ENCODE measurements around the gene PRR35. TPM values are rescaled to one million over a fixed set of nuclear protein-coding genes. Genes with fewer than 3 reads are reported as not detected.

Gene PRR35
- polyA plus RNA-seq, 1 donor: not detected

DNA sequence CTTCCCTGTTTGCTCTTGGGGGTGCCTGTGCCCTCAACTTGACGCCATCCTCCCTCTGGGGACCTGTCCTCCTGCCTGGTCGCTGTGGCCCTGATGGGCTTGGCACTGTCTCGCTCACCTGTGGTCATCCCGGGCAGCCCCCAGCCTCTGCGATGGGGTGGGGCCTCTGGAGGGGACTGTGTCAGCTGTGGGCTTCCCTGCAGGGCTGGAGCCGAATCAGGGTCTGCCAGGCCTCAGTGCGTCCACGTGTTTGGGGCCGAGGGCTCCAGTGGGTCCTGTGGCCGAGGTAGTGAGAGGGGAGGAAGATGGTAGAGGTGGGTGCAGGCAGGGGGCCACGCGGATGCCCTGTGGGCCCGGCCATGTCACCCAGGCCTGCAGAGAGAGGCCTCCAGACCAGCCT is 17.6 kb downstream of the PRR35 start:
- no peaks in the 10 kb centered on the region for H3K4me1 ChIP-seq (ENCODE audit: control insufficient read depth, insufficient read depth, low read length)
- no peak overlapping the region for H3K27ac ChIP-seq (ENCODE audit: low read length)
- no peaks in the 10 kb centered on the region for H3K27me3 ChIP-seq (ENCODE audit: control insufficient read depth, insufficient read depth, low read length)
- no peak for DNase-seq
- H3K9me3 ChIP-seq (ENCODE audit: control insufficient read depth, low read depth, low read length): no peaks in the 10 kb centered on the region
- no CpG with 5 or more reads among the region's 13 CpGs for WGBS (ENCODE audit: insufficient coverage, low lambda C conversion rate)
- H3K4me3 ChIP-seq (ENCODE audit: low read length): no peak overlapping the region
- H3K36me3 ChIP-seq (ENCODE audit: control insufficient read depth, insufficient read depth, low read length): peaks cover 22% of the 10 kb centered on the region

DNA sequence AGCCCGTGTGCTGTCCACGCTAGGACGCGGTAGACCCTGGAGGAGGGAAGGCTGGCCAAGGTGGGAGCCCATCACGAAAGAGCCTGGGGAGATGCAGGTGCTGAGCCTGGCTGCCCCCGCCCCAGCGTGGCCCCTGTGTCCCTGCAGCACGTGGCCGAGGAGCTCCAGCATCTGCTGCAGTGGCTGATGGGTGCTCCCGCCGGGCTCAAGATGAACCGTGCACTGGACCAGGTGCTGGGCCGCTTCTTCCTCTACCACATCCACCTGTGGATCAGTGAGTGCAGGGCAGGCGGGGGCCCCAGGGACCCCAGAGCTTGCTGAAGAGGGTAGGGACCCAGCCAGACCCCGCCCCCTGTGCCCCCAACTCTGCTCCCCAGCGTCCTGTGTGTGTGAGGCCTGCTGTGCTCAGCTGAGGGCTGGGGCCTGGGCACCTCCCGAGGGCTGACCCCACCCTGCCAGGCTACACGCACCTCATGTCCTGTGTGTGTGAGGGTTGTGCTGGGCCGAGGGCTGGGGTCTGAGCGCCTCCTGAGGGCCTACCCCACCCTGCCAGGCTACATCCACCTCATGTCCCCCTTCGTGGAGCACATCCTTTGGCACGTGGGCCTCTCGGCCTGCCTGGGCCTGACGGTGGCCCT is 18.2 kb downstream of the PRR35 start:
- Histone ChIP-seq H3K27ac (ENCODE audit: low read length) (no peak overlapping the region), H3K36me3 (ENCODE audit: control insufficient read depth, insufficient read depth, low read length) (peaks cover 22% of the 10 kb centered on the region), H3K4me1 (ENCODE audit: control insufficient read depth, insufficient read depth, low read length) (no peaks in the 10 kb centered on the region), H3K9me3 (ENCODE audit: control insufficient read depth, low read depth, low read length) (no peaks in the 10 kb centered on the region), H3K4me3 (ENCODE audit: low read length) (no peak overlapping the region), H3K27me3 (ENCODE audit: control insufficient read depth, insufficient read depth, low read length) (no peaks in the 10 kb centered on the region)
- DNase-seq: no peak
- WGBS (ENCODE audit: insufficient coverage, low lambda C conversion rate): 92% methylated on average over 4 of the region's 24 CpGs

DNA sequence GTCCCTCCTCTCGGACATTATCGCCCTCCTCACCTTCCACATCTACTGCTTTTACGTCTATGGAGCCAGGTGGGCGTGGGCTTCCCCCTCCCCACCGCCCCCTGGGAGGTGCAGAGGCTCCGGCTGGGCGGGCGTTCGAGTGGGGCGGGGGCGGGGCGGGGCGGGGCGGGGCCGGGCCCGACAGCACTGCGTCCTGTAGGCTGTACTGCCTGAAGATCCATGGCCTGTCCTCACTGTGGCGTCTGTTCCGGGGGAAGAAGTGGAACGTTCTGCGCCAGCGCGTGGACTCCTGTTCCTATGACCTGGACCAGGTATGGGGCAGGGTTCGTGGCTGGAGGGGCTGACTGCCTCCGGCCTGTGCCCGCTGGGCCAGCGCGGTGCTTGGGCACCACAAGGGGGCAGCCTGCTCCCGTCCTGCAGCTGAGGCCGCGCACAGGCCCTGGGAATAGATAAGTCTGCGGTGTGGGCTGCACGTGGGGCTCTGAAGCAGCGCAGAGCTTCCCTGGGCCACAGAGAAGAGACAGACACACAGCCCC is 18.7 kb downstream of the PRR35 start:
- H3K27me3 ChIP-seq (ENCODE audit: control insufficient read depth, insufficient read depth, low read length): no peaks in the 10 kb centered on the region
- no peaks in the 10 kb centered on the region for H3K9me3 ChIP-seq (ENCODE audit: control insufficient read depth, low read depth, low read length)
- peak; percentile 72 to 73 for DNase-seq
- no peak overlapping the region for H3K27ac ChIP-seq (ENCODE audit: low read length)
- peaks cover 22% of the 10 kb centered on the region for H3K36me3 ChIP-seq (ENCODE audit: control insufficient read depth, insufficient read depth, low read length)
- H3K4me1 ChIP-seq (ENCODE audit: control insufficient read depth, insufficient read depth, low read length): no peaks in the 10 kb centered on the region
- H3K4me3 ChIP-seq (ENCODE audit: low read length): no peak overlapping the region
- no CpG with 5 or more reads among the region's 34 CpGs for WGBS (ENCODE audit: insufficient coverage, low lambda C conversion rate)

DNA sequence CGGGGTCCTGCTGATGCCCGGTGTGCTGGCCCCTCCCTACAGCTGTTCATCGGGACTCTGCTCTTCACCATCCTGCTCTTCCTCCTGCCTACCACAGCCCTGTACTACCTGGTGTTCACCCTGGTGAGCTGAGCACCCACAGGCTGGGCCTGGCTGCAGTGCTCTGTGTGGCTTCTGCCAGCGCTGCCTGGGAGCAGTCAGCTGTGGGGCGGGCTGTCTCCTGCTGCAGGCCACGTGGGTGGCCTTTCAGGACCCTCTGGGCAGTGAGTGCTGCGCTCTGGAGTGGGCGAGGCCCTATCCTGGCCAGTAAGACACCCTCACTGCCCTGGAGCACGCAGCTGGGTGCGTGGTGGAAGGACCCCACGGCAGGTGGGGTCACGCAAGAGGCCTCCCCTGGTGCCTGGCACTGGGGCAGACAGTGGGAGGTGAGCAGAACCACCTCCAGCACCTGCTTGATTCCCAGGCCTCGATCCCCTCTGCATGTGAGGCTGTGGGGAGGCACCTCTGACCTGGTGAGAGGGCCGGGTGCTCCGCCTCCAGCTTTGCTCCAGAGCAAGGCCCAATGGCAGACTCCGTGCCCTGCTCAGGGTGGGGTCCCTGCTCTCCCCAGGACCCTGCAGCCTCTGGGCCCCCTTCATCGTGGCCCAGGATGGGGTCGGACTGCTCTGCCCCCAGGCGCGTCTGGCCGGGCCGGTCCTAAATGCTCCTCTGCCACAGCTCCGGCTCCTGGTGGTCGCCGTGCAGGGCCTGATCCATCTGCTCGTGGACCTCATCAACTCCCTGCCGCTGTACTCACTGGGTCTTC is 20.1 kb downstream of the PRR35 start:
- H3K4me1 ChIP-seq (ENCODE audit: control insufficient read depth, insufficient read depth, low read length): peaks cover 4% of the 10 kb centered on the region
- H3K27me3 ChIP-seq (ENCODE audit: control insufficient read depth, insufficient read depth, low read length): peaks cover under 1% of the 10 kb centered on the region
- H3K36me3 ChIP-seq (ENCODE audit: control insufficient read depth, insufficient read depth, low read length): peaks cover 15% of the 10 kb centered on the region
- no peaks in the 10 kb centered on the region for H3K9me3 ChIP-seq (ENCODE audit: control insufficient read depth, low read depth, low read length)
- H3K4me3 ChIP-seq (ENCODE audit: low read length): no peak overlapping the region
- no peak overlapping the region for H3K27ac ChIP-seq (ENCODE audit: low read length)
- no peak for DNase-seq
- no CpG with 5 or more reads among the region's 27 CpGs for WGBS (ENCODE audit: insufficient coverage, low lambda C conversion rate)

DNA sequence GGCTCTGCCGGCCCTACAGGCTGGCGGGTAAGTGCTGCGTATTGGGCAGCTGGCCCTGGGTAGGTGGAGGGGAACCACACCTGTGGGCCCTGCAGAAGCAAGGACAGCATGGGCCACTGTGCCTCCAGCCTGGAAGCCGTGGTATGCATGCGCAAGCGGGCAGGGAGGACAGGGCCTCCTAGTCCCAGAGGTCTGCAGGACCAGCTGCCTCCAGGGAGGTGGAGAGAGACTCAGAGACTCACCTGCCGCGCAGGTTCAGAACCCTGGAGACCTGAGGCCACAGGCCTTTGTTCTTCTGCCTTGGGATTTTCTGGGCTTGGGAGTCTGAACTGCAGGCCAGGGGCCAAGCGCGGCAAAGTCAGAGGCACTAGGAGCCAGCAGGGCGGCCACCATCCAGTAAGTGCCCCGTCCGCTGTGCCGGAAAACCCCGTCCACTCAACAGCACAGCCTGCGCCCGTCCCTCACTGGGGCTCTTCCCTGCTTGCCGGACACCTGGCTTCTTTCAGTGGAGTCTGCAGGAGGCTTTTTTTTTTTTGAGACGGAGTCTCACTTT is 20.8 kb downstream of the PRR35 start:
- no peak for DNase-seq
- H3K27me3 ChIP-seq (ENCODE audit: control insufficient read depth, insufficient read depth, low read length): peaks cover 3% of the 10 kb centered on the region
- no peak overlapping the region for H3K4me3 ChIP-seq (ENCODE audit: low read length)
- H3K9me3 ChIP-seq (ENCODE audit: control insufficient read depth, low read depth, low read length): no peaks in the 10 kb centered on the region
- H3K4me1 ChIP-seq (ENCODE audit: control insufficient read depth, insufficient read depth, low read length): peaks cover 4% of the 10 kb centered on the region
- H3K36me3 ChIP-seq (ENCODE audit: control insufficient read depth, insufficient read depth, low read length): peaks cover 8% of the 10 kb centered on the region
- H3K27ac ChIP-seq (ENCODE audit: low read length): no peak overlapping the region
- WGBS (ENCODE audit: insufficient coverage, low lambda C conversion rate): no CpG with 5 or more reads among the region's 19 CpGs

DNA sequence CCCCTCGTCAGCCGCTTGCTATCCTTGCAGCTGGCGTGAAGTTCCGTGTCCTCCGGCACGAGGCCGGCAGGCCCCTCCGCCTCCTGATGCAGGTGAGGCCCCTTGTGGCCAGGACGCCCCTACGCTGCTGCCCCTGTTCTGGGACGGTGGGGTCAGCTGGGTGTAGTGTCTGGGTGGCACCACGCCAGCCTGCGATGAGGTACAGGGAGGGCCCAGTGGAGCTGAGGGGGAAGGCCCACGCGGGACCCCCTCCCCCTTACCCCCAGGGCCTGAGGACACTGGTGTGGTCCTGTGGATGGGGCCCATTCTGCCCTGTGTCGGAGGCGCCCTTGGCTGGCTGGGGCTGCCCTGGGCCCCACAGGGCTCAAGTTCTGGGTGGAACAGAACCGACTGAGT is 22.0 kb downstream of the PRR35 start:
- no peaks in the 10 kb centered on the region for H3K9me3 ChIP-seq (ENCODE audit: control insufficient read depth, low read depth, low read length)
- H3K4me3 ChIP-seq (ENCODE audit: low read length): no peak overlapping the region
- H3K27ac ChIP-seq (ENCODE audit: low read length): no peak overlapping the region
- peaks cover 4% of the 10 kb centered on the region for H3K4me1 ChIP-seq (ENCODE audit: control insufficient read depth, insufficient read depth, low read length)
- no CpG with 5 or more reads among the region's 18 CpGs for WGBS (ENCODE audit: insufficient coverage, low lambda C conversion rate)
- DNase-seq: no peak
- peaks cover 3% of the 10 kb centered on the region for H3K27me3 ChIP-seq (ENCODE audit: control insufficient read depth, insufficient read depth, low read length)
- peaks cover 5% of the 10 kb centered on the region for H3K36me3 ChIP-seq (ENCODE audit: control insufficient read depth, insufficient read depth, low read length)

DNA sequence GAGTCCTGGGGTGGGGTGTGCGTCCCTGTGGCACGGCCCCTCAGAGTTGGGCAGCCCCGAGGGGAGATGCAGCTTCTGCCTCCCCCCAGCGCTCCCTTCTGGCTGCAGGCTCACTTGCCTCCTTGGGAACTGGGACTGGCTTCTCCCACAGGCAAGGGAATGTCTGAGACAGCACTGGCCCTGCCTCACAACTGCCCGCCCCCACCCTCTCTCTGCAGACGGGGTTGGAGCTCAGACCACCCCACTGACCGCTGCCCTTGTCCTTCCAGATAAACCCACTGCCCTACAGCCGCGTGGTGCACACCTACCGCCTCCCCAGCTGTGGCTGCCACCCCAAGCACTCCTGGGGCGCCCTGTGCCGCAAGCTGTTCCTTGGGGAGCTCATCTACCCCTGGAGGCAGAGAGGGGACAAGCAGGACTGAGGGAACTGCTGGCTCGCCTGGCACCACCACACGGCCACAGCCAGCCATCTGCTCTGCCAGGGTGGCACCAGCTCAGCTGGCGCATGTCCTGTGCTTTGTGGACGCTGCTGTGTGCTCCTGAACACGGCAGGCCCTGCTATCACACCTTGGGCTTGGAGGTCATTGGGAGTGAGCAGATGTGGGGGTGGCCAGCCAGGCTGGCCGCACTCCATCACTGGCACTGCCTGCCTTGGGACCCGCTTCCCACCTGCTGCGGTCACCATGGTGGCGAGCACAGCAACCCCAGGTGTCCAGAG is 22.6 kb downstream of the PRR35 start:
- no peak for DNase-seq
- H3K27me3 ChIP-seq (ENCODE audit: control insufficient read depth, insufficient read depth, low read length): peaks cover 3% of the 10 kb centered on the region
- H3K4me3 ChIP-seq (ENCODE audit: low read length): no peak overlapping the region
- no CpG with 5 or more reads among the region's 21 CpGs for WGBS (ENCODE audit: insufficient coverage, low lambda C conversion rate)
- H3K4me1 ChIP-seq (ENCODE audit: control insufficient read depth, insufficient read depth, low read length): peaks cover 6% of the 10 kb centered on the region
- H3K27ac ChIP-seq (ENCODE audit: low read length): no peak overlapping the region
- peaks cover 5% of the 10 kb centered on the region for H3K36me3 ChIP-seq (ENCODE audit: control insufficient read depth, insufficient read depth, low read length)
- H3K9me3 ChIP-seq (ENCODE audit: control insufficient read depth, low read depth, low read length): no peaks in the 10 kb centered on the region

DNA sequence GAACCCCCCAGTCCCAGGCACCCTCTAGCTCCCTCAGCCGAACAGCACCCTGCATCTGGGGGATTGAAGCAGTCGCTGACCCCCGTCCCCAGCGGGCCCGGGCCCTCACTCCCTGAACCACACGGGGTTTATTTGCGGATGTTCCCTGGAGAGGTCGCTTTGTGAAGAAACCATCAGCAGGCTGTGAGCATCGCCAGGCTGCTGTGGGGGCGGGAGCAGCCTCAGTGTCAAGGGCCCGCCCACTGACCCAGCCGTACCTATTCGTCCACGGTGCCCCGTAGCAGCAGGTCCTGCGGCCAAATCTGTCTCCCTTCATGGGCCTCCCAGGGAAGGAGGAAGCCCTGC is 23.2 kb downstream of the PRR35 start:
- no peaks in the 10 kb centered on the region for H3K9me3 ChIP-seq (ENCODE audit: control insufficient read depth, low read depth, low read length)
- H3K27me3 ChIP-seq (ENCODE audit: control insufficient read depth, insufficient read depth, low read length): peaks cover 3% of the 10 kb centered on the region
- H3K4me3 ChIP-seq (ENCODE audit: low read length): no peak overlapping the region
- no peak overlapping the region for H3K27ac ChIP-seq (ENCODE audit: low read length)
- peaks cover 5% of the 10 kb centered on the region for H3K36me3 ChIP-seq (ENCODE audit: control insufficient read depth, insufficient read depth, low read length)
- DNase-seq: no peak
- H3K4me1 ChIP-seq (ENCODE audit: control insufficient read depth, insufficient read depth, low read length): peaks cover 13% of the 10 kb centered on the region
- WGBS (ENCODE audit: insufficient coverage, low lambda C conversion rate): no CpG with 5 or more reads among the region's 16 CpGs

DNA sequence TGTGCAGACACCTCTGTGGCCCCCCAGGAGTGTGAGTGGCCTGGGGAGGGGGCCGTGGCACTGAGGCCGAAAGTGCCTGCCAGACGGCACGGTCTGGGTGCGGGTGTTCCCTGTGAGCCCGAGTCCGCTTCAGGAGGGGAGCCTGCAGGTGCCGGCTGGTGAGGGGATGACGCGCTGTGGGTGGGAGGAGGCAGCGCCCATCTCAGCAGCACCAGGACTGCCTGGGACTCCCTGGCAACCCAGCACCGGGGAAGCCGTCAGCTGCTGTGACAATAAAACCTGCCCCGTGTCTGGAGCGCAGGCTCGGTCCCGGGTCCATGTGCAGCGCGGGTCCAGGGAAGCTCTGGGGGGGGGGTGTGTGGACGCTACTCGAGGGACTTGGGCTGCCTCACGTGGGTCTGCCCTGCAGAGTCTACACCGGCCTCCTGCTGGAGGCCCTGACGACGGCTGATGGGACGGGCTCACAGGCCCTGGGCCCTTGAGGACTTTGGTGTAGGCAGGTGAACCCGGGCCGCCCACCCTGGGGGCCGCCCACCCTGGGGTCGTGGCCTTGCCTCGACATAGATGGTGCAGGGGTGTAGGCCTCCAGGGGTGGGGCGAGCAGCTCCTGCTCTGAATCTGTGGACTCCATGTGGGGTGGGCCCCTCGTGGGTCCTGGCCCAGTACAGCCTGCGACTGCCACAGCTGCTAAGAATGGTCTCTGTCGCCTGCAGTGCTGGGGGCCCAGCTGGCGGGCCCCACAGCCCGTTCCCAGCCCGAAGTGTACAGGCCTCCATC is 23.8 kb downstream of the PRR35 start:
- Histone ChIP-seq H3K9me3 (ENCODE audit: control insufficient read depth, low read depth, low read length) (no peaks in the 10 kb centered on the region), H3K4me1 (ENCODE audit: control insufficient read depth, insufficient read depth, low read length) (peaks cover 13% of the 10 kb centered on the region), H3K27ac (ENCODE audit: low read length) (no peak overlapping the region), H3K27me3 (ENCODE audit: control insufficient read depth, insufficient read depth, low read length) (peaks cover 3% of the 10 kb centered on the region), H3K36me3 (ENCODE audit: control insufficient read depth, insufficient read depth, low read length) (peaks cover 5% of the 10 kb centered on the region), H3K4me3 (ENCODE audit: low read length) (no peak overlapping the region)
- WGBS (ENCODE audit: insufficient coverage, low lambda C conversion rate): no CpG with 5 or more reads among the region's 38 CpGs
- peak in 1 of 2 donors; percentile 44 for DNase-seq
